OCI-LY1 (cell line): Measurements from ENCODE around the gene RPS21.

ENCODE experiments used
- H2AFZ ChIP-seq: fragments of 200-600 bp; sonication (generic), shearing (Covaris generic); 2 replicates; pipeline ENCODE4 v1.6.0; 2014; ENCODE audit warnings: antibody characterized with exemption, mild to moderate bottlenecking, low read length
- H3F3A ChIP-seq: fragments of 200-600 bp; sonication (generic), shearing (Covaris generic); 2 replicates; pipeline ENCODE4 v1.6.0; 2014; ENCODE audit warnings: mild to moderate bottlenecking, antibody characterized with exemption, low read length, moderate library complexity; ENCODE audit not compliant: insufficient read depth
- H3K27ac ChIP-seq: fragments of 200-600 bp; sonication (generic); 2 replicates; pipeline ENCODE4 v1.5.1; 2014; ENCODE audit warnings: low read length, mixed run types, mild to moderate bottlenecking, low read depth; ENCODE audit not compliant: poor library complexity, severe bottlenecking
- H3K27me3 ChIP-seq: fragments of 200-600 bp; sonication (generic); 2 replicates; pipeline ENCODE4 v1.6.0; 2014; ENCODE audit warnings: antibody characterized with exemption, mild to moderate bottlenecking, low read length, moderate library complexity; ENCODE audit not compliant: insufficient read depth
- H3K36me3 ChIP-seq: fragments of 200-600 bp; sonication (generic); 2 replicates; pipeline ENCODE4 v1.6.1; 2014; ENCODE audit warnings: mild to moderate bottlenecking, antibody characterized with exemption, low read length, moderate library complexity, mixed read lengths; ENCODE audit not compliant: insufficient read depth
- H3K4me1 ChIP-seq: fragments of 200-600 bp; sonication (generic); 2 replicates; pipeline ENCODE4 v1.5.1; 2014; ENCODE audit warnings: mild to moderate bottlenecking, low read length, moderate library complexity; ENCODE audit not compliant: insufficient read depth, severe bottlenecking
- H3K4me2 ChIP-seq: fragments of 200-600 bp; sonication (generic), shearing (Covaris generic); 2 replicates; pipeline ENCODE4 v1.6.1; 2014; ENCODE audit warnings: low read length
- H3K4me3 ChIP-seq: fragments of 200-600 bp; sonication (generic); 2 replicates; pipeline ENCODE4 v1.5.1; 2014; ENCODE audit warnings: low read length, low read depth, mild to moderate bottlenecking, mixed read lengths; ENCODE audit not compliant: poor library complexity, severe bottlenecking
- H3K79me2 ChIP-seq: fragments of 200-600 bp; shearing (Covaris generic); 2 replicates; pipeline ENCODE4 v1.6.1; 2016; ENCODE audit warnings: mixed run types, low read length, mixed read lengths; ENCODE audit not compliant: insufficient read depth
- H3K9ac ChIP-seq: fragments of 200-600 bp; sonication (generic), shearing (Covaris generic); 2 replicates; pipeline ENCODE4 v1.6.1; 2014; ENCODE audit warnings: mild to moderate bottlenecking, low read length, mixed read lengths
- H3K9me2 ChIP-seq: fragments of 200-600 bp; sonication (generic), shearing (Covaris generic); 2 replicates; pipeline ENCODE4 v1.6.1; 2014; ENCODE audit warnings: low read depth, mild to moderate bottlenecking, low read length, mixed read lengths
- H3K9me3 ChIP-seq: fragments of 200-600 bp; shearing (Covaris generic); 2 replicates; pipeline ENCODE4 v1.6.1; 2014; ENCODE audit warnings: low read length, mixed read lengths
- H4K20me1 ChIP-seq: fragments of 200-600 bp; sonication (generic), shearing (Covaris generic); 2 replicates; pipeline ENCODE4 v1.6.0; 2016; ENCODE audit warnings: mild to moderate bottlenecking, low read length; ENCODE audit not compliant: insufficient read depth
- CTCF ChIP-seq: fragments of 200-600 bp; sonication (generic), shearing (Covaris generic); IDR thresholded peaks from 2 replicates; pipeline ENCODE4 v1.5.1; 2017; ENCODE audit warnings: mild to moderate bottlenecking, antibody characterized with exemption, low read length, moderate library complexity, mixed read lengths
- EZH2 ChIP-seq: fragments of 200-600 bp; sonication (generic), shearing (Covaris generic); IDR thresholded peaks from 2 replicates; pipeline ENCODE4 v1.8.0; 2017; ENCODE audit warnings: borderline replicate concordance, mixed run types, mild to moderate bottlenecking, antibody characterized with exemption, low read length, moderate library complexity, mixed read lengths

RPS21 gene

GRCh38 chr20:62418709-62419487 lies 32.0 kb downstream of the RPS21 start:
- H3K9ac ChIP-seq: no peak overlapping the region
- no peak overlapping the region for H3K4me2 ChIP-seq
- H3K4me1 ChIP-seq: no peaks in the 10 kb centered on the region
- H2AFZ ChIP-seq: no peak overlapping the region
- H3K9me2 ChIP-seq: no peaks in the 10 kb centered on the region
- no peak for TF ChIP-seq CTCF
- no peak for TF ChIP-seq EZH2
- H3K27ac ChIP-seq: no peak overlapping the region
- no peaks in the 10 kb centered on the region for H4K20me1 ChIP-seq
- H3K9me3 ChIP-seq: no peaks in the 10 kb centered on the region
- H3K79me2 ChIP-seq: no peaks in the 10 kb centered on the region
- H3K27me3 ChIP-seq: 0 out of 2 replicates have a peak, but pooled peaks cover 7% of the 10 kb centered on the region
- H3K4me3 ChIP-seq: no peak overlapping the region
- no peaks in the 10 kb centered on the region for H3F3A ChIP-seq
- H3K36me3 ChIP-seq: no peaks in the 10 kb centered on the region

- no peaks in the 10 kb centered on the region for H3K9me2 ChIP-seq
Observed at GRCh38 chr20:62419759-62420158, 32.9 kb downstream of the RPS21 start.

GRCh38 chr20:62420846-62421715 lies 34.2 kb downstream of the RPS21 start:
- no peaks in the 10 kb centered on the region for H3K36me3 ChIP-seq
- H3K9ac ChIP-seq: no peak overlapping the region
- no peak for TF ChIP-seq EZH2
- no peak for TF ChIP-seq CTCF
- no peaks in the 10 kb centered on the region for H3K9me2 ChIP-seq
- H3K9me3 ChIP-seq: no peaks in the 10 kb centered on the region
- H2AFZ ChIP-seq: no peak overlapping the region
- H3K27ac ChIP-seq: no peak overlapping the region
- no peaks in the 10 kb centered on the region for H3F3A ChIP-seq
- no peak overlapping the region for H3K4me3 ChIP-seq
- peaks cover 7% of the 10 kb centered on the region; the same call in 1 of the 2 replicates for H3K27me3 ChIP-seq
- no peak overlapping the region for H3K4me2 ChIP-seq
- H3K4me1 ChIP-seq: no peaks in the 10 kb centered on the region
- no peaks in the 10 kb centered on the region for H3K79me2 ChIP-seq
- no peaks in the 10 kb centered on the region for H4K20me1 ChIP-seq

More at GRCh38 chr20:62419759-62420158, 32.9 kb downstream of the RPS21 start:
- H3K79me2 ChIP-seq: no peaks in the 10 kb centered on the region
- H3K4me1 ChIP-seq: no peaks in the 10 kb centered on the region
- no peak overlapping the region for H3K9ac ChIP-seq
- H3K27me3 ChIP-seq: peaks cover 7% of the 10 kb centered on the region; the same call in 1 of the 2 replicates
- no peaks in the 10 kb centered on the region for H3K36me3 ChIP-seq
- H3K4me2 ChIP-seq: no peak overlapping the region
- no peak for TF ChIP-seq EZH2
- no peak for TF ChIP-seq CTCF
- no peaks in the 10 kb centered on the region for H3F3A ChIP-seq
- no peaks in the 10 kb centered on the region for H3K9me3 ChIP-seq
- no peaks in the 10 kb centered on the region for H4K20me1 ChIP-seq
- H3K4me3 ChIP-seq: no peak overlapping the region
- no peak overlapping the region for H3K27ac ChIP-seq
- H2AFZ ChIP-seq: no peak overlapping the region
